Pancreas (tissue), 10 donors: ENCODE measurements around the gene FAM217A. TPM values are rescaled to one million over a fixed set of nuclear protein-coding genes. Genes with fewer than 3 reads are reported as not detected.
"Not testable (repeated sequence)": the region's sequence is repeated elsewhere in the genome, so short reads cannot be mapped to it uniquely, and the experiment has no call there.

Source experiments
- ATAC-seq, 4 donors: fragments of 200-7000 bp; cut with Tn5 transposase; one replicate each; pipeline versions ENCODE4 v1.8.0 to v1.9.1; 2020; ENCODE audit warnings: mild to moderate bottlenecking in 4 of 4, moderate library complexity in 4 of 4
- DNase-seq, 6 donors: peaks; one replicate each; pipeline ENCODE4 v3.0.0-alpha.2; 2020
- FAIRE-seq: peaks from 2 replicates; lab custom pipeline; 2012; peaks lifted over from hg19 to GRCh38; lab: Jason Lieb, UNC
- H3K27ac ChIP-seq, 4 donors: fragments of 200-600 bp; sonication (generic); 1 replicate in 3 of 4; 2 replicates in 1 of 4; pipeline versions ENCODE4 v1.5.0 to v1.8.0; 2020
- H3K27me3 ChIP-seq, 4 donors: fragments of 200-600 bp; one replicate each; pipeline ENCODE4 v1.8.0; 2021
- H3K36me3 ChIP-seq, 3 donors: fragments of 200-600 bp; sonication (generic) in 1 of 3; one replicate each; pipeline versions ENCODE4 v1.5.0 to v1.8.0; 2020 to 2021
- H3K4me1 ChIP-seq, 3 donors: fragments of 200-600 bp; one replicate each; pipeline ENCODE4 v1.8.0; 2021
- H3K4me3 ChIP-seq, 4 donors: fragments of 200-600 bp; sonication (generic) in 2 of 4; one replicate each; pipeline versions ENCODE4 v1.5.0 to v1.8.0; 2020 to 2021
- H3K9me3 ChIP-seq, 4 donors: fragments of 200-600 bp; one replicate each; pipeline ENCODE4 v1.8.0; 2021
- CTCF ChIP-seq, 4 donors: fragments of 200-600 bp; sonication (generic) in 3 of 4; IDR thresholded peaks; one replicate each; pipeline versions ENCODE4 v1.5.0 to v1.8.0; 2021; ENCODE audit warnings: antibody characterized with exemption in 4 of 4
- WGBS, 2 donors: extraction: QIAGEN DNeasy Blood & Tissue Kit; methylation state at CpG; one replicate each; pipeline ENCODE4 v1.1.7; 2013; 5-methylcytosine and 5-hydroxymethylcytosine counted together
- intact Hi-C, 3 donors: fragments of 100-400 bp; cut with DNase I; formaldehyde crosslinking; loops; one replicate each; pipeline versions ENCODE4 v1.11.1 to v1.14.2; 2022
- polyA plus RNA-seq, 2 donors: library from polyadenylated mRNA; stranded (reverse); fragments of 200-250 nt; gene quantifications; one replicate each; pipeline ENCODE4 v1.2.3, GENCODE V29; 2013
- total RNA-seq, 6 donors: library from RNA; stranded (reverse); fragmentation: NEBNext Ultra II Directional in 4 of 6; extraction: Animal tissue kit (Norgen Biotek cat#: 25700) in 4 of 6; gene quantifications; one replicate each; pipeline versions ENCODE4 v1.2.1 to v1.2.4, GENCODE V29; 2021 to 2023
- donor health status: healthy with polysubstance abuse.
- donor health status: DM: no; HTN: no; CAD: no; lungs with moderate emphysema.
- donor health status: DM: no; HTN: no; CAD: no.
- donor health status: control.
- donor health status: control.
- donor health status: Bipolar disorder and iron deficiency.
- donor health status: DM: yes; HTN: yes; CAD: no.
- donor health status: DM: no; HTN: no; CAD: no.
- donor health status: DM: no; HTN: no; CAD: no.
- donor health status: DM: yes; HTN: yes; CAD: no.

FAM217A gene
- total and polyA plus RNA-seq, 8 donors: 0.09 to 1.3 (median 0.69) TPM; not detected in 1

DNA sequence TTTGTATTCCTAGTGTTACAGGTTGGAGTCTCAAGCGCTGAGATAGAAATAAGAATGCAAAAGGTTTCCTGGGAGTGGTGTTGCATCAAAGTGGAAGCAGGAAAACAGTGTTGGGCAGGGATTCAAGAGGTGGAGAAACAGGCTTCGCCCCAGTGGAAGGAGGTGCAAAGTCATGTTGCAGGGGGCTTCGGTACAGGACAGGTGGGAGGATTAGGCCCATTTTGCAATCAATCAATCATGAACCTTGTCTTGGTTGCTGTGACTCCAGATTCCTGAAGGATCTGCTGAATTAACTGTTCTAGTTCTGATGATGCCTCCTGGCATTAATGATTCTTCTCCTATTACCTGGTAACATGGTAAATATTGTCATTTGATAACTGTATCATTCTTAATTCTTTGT is 22.4 kb upstream of the FAM217A start:
- Histone ChIP-seq H3K9me3 (no peaks in the 10 kb centered on the region), H3K4me3 (no peak overlapping the region), H3K36me3 (no peaks in the 10 kb centered on the region), H3K4me1 (peaks cover 17 to 29% (median 18%) of the 10 kb centered on the region in 3 donors), H3K27ac (no peak overlapping the region), H3K27me3 (no peaks in the 10 kb centered on the region)
- DNase-seq: no peak
- TF ChIP-seq CTCF (IDR thresholded peaks at IDR 0.05): no peak
- 38 to 64% methylated on average over 3 of the region's 3 CpGs for WGBS, 2 donors
- intact Hi-C loops: no loop called here
- FAIRE-seq: no peak
- ATAC-seq: no peak

DNA sequence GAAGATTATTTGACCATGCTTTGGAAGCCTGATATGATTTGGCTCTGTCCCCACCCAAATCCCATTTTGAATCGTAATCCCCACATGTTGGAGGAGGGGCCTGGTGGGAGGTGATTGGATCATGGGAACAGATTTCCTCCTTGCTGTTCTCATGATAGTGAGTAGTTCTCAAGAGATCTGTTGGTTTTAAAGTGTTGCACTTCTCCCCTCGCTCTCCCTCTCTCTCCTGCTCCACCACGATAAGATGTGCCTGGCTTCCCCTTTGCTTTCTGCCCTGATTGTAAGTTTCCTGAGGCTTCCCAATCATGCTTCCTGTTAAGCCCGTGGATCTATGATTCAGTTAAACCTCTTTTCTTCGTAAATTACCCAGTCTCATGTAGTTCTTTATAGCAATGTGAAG is 21.7 kb upstream of the FAM217A start:
- ATAC-seq: no peak
- H3K9me3 ChIP-seq: no peaks in the 10 kb centered on the region
- no peaks in the 10 kb centered on the region for H3K36me3 ChIP-seq
- intact Hi-C loops: no loop called here
- H3K27me3 ChIP-seq: no peaks in the 10 kb centered on the region
- no peak for TF ChIP-seq CTCF (IDR thresholded peaks at IDR 0.05)
- peaks cover 11 to 22% (median 12%) of the 10 kb centered on the region in 3 donors for H3K4me1 ChIP-seq
- 93 to 96% methylated on average over 5 of the region's 5 CpGs for WGBS, 2 donors
- no peak overlapping the region for H3K27ac ChIP-seq
- H3K4me3 ChIP-seq: no peak overlapping the region
- DNase-seq: no peak
- FAIRE-seq: no peak

DNA sequence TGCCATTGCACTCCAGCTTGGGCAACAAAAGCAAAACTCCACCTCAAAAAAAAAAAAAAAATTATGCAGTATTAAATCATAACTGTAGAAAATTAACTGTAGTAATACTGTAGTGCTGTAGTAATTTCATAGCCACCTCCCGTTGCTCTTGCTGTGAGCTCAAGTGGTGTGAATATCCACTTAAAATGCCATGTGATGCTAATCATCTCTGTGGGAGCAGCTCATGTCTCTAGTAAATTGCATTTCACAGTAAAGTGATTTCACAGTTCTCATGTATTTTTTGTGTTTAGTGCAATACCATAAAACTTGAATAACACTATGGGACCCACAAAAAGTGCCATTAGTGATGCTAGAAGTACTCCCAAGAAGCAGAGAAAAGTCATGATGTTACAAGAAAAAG is 14.4 kb upstream of the FAM217A start:
- no peak for DNase-seq
- intact Hi-C loops: no loop called here
- no peak for FAIRE-seq
- Histone ChIP-seq H3K27ac (no peak overlapping the region), H3K36me3 (no peaks in the 10 kb centered on the region), H3K4me3 (no peak overlapping the region), H3K9me3 (no peaks in the 10 kb centered on the region), H3K4me1 (peaks cover 0 to 15% (median 8%) of the 10 kb centered on the region in 3 donors), H3K27me3 (no peaks in the 10 kb centered on the region)
- whole genome bisulfite sequencing, 2 donors: 52 to 69% methylated on average over 1 of the region's 1 CpG
- no peak for TF ChIP-seq CTCF (IDR thresholded peaks at IDR 0.05)
- ATAC-seq: no peak

- TF ChIP-seq CTCF (IDR thresholded peaks at IDR 0.05): no peak
- no peaks in the 10 kb centered on the region for H3K27me3 ChIP-seq
- peaks cover 0 to 15% (median 8%) of the 10 kb centered on the region in 3 donors for H3K4me1 ChIP-seq
- no peaks in the 10 kb centered on the region for H3K9me3 ChIP-seq
- peak; percentile 83 to 93 (median 90) for ATAC-seq
- DNase-seq: peak in 2 of 6 donors; percentile 57 to 69
- intact Hi-C loops: no loop called here
- FAIRE-seq: peak; percentile 26
- peak overlapping the region; percentile 14 to 55 (median 51) for H3K27ac ChIP-seq
- H3K4me3 ChIP-seq: no peak overlapping the region
- 46 to 50% methylated on average over 7 of the region's 7 CpGs for WGBS, 2 donors
- no peaks in the 10 kb centered on the region for H3K36me3 ChIP-seq
Observed at GRCh38 chr6:4091941-4092340, 13.0 kb upstream of the FAM217A start.

DNA sequence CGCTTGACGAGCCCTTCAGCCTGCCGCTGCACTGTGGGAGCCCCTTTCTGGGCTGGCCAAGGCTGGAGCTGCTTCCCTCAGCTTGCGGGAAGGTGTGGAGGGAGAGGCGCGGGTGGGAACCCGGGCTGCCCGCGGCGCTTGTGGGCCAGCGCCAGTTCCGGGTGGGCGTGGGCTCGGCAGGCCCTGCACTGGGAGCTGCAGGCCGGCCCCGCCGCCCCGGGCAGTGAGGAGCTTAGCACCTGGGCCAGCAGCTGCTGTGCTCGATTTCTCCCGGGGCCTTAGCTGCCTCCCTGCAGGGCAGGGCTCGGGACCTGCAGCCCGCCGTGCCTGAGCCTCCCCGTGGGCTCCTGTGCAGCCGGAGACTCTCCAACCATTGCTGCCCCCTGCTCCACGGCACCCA is 11.1 kb upstream of the FAM217A start:
- ATAC-seq, FAIRE-seq, H3K27me3 ChIP-seq, H3K36me3 ChIP-seq, H3K9me3 ChIP-seq, H3K27ac ChIP-seq, H3K4me3 ChIP-seq, intact Hi-C loops: not testable (repeated sequence)
- H3K4me1 ChIP-seq: peaks cover 4 to 34% (median 19%) of the 10 kb centered on the region in 3 donors
- peak in 1 of 6 donors; percentile 56 for DNase-seq
- 95 to 96% methylated on average over 23 to 26 of the region's 26 CpGs for WGBS, 2 donors
